HCT116 (cell line): ENCODE data around the gene PADI3.

Source experiments
- CEBPB ChIP-seq: IDR thresholded peaks from 2 replicates; pipeline ENCODE4 v1.6.1; 2012; ENCODE audit warnings: low read depth
- EZH2 ChIP-seq: fragments of 200-600 bp; sonication (generic); IDR thresholded peaks from 2 replicates; pipeline ENCODE4 v1.6.1; 2017; ENCODE audit warnings: antibody characterized with exemption, mixed run types
- JUND ChIP-seq: IDR thresholded peaks from 2 replicates; pipeline ENCODE4 v1.6.1; 2012
- POLR2AphosphoS5 ChIP-seq: IDR thresholded peaks from 2 replicates; pipeline ENCODE4 v1.6.1; 2011; ENCODE audit warnings: mild to moderate bottlenecking, low read depth, low read length, moderate library complexity
- RAD21 ChIP-seq: IDR thresholded peaks from 2 replicates; pipeline ENCODE4 v1.6.1; 2012; ENCODE audit warnings: low read depth, mild to moderate bottlenecking
- SRF ChIP-seq: IDR thresholded peaks from 2 replicates; pipeline ENCODE4 v1.6.1; 2012; ENCODE audit warnings: low read depth
- TF ChIP-seq, protein P1 (sequence below), 3 experiments: fragments of 200-600 bp in 1 of 3; sonication (generic) in 1 of 3; IDR thresholded peaks in 2 of 3; conservative IDR thresholded peaks in 1 of 3; 2 replicates each; pipeline ENCODE4 v1.5.1; 2012 to 2017; ENCODE audit warnings: low read depth in 2 of 3, low read length in 2 of 3, antibody characterized with exemption in 1 of 3, borderline replicate concordance in 1 of 3, control low read depth in 1 of 3, mild to moderate bottlenecking in 1 of 3, mixed read lengths in 1 of 3, mixed run types in 1 of 3, moderate library complexity in 1 of 3; ENCODE audit not compliant: insufficient read depth in 1 of 3
- TF ChIP-seq, protein P2 (sequence below): IDR thresholded peaks from 2 replicates; pipeline ENCODE4 v1.6.1; 2012

DNA sequence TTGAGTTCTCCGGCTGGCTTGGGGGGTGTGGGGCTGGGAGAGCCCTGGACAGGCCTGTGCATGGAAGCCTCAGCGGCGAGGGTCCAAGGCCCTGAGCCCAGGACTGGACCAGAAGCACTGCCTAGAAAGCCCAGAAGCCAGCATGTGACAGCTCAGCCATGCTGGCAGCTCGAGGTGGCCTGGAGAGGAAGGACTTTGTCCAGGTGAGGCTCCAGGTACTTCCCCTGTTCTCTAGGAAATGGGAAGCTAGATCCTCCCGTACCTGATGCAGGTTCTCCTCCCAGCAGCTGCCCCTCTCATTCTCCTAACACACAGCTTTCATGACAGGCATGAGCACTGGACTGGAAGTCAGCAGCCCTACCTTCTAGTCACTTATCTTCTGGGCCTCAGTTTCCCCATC lies 6.4 kb downstream of the PADI3 start:
- TF ChIP-seq, protein P1, sequence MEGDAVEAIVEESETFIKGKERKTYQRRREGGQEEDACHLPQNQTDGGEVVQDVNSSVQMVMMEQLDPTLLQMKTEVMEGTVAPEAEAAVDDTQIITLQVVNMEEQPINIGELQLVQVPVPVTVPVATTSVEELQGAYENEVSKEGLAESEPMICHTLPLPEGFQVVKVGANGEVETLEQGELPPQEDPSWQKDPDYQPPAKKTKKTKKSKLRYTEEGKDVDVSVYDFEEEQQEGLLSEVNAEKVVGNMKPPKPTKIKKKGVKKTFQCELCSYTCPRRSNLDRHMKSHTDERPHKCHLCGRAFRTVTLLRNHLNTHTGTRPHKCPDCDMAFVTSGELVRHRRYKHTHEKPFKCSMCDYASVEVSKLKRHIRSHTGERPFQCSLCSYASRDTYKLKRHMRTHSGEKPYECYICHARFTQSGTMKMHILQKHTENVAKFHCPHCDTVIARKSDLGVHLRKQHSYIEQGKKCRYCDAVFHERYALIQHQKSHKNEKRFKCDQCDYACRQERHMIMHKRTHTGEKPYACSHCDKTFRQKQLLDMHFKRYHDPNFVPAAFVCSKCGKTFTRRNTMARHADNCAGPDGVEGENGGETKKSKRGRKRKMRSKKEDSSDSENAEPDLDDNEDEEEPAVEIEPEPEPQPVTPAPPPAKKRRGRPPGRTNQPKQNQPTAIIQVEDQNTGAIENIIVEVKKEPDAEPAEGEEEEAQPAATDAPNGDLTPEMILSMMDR (IDR thresholded peaks at IDR 0.05 in 2 of 3, conservative IDR thresholded peaks at IDR 0.05 in 1 of 3; ENCODE audit: borderline replicate concordance in 1 of 3, insufficient read depth in 1 of 3, low read depth in 2 of 3, low read length in 2 of 3), result no peak
- TF ChIP-seq POLR2AphosphoS5, result no peak
- no peak for TF ChIP-seq EZH2
- TF ChIP-seq, protein P2, sequence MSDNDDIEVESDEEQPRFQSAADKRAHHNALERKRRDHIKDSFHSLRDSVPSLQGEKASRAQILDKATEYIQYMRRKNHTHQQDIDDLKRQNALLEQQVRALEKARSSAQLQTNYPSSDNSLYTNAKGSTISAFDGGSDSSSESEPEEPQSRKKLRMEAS, result no peak
- TF ChIP-seq RAD21, result no peak
- no peak for TF ChIP-seq SRF
- no peak for TF ChIP-seq CEBPB
- no peak for TF ChIP-seq JUND
